ENCODE measurements around the gene PTPN21.
A peak's percentile ranks its signal among the peaks of the same experiment; 100 is the strongest.

PTPN21 gene

DNA sequence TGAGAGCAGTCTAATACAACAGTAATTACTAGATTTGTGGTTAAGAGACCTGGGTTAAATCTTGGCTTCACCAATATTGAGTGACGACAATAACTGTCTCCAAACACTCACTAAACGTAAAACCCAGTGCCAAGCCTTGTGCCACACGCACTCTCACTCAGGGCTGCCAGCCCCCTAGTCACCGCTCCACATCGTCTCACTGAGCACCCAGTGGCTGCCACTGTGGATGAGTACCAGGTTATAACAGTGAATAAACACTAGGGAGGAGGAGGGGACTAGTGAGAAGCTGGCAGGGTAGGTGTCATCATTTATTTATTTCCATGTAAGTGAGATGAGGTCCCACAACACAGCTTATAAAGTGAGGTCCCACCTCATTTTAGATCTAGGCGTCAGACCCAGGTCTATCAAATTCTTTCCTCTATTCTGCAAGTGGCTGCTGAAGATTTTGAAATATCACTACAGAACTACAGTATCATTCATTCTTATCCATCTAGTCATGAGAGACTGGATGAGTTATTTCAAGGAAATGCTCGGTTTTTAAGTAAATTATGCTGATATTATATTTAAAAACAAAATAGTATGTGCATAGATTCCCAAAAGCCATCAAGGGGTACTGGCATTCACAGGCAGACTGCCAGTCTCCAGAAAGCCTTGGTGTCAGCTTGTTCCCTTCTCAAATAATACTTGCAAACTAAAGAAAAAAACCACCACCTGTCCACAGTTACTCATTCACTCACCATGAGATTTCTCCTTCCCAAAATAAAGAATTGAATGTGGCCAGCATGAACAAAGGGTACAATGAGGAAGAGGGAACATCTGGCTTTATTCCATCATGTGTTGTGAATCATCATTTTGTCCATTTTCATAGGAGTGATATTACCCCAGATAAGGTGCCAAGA lies 84.0 kb downstream of the PTPN21 start:
- Histone ChIP-seq H3K4me1 (ENCODE audit: control insufficient read depth, insufficient read depth, low read length, unreplicated experiment) (peaks cover 35% of the 10 kb centered on the region), H3K27me3 (ENCODE audit: insufficient read depth, low read length) (no peaks in the 10 kb centered on the region), H3K79me2 (ENCODE audit: control insufficient read depth, insufficient read depth, low read length, unreplicated experiment) (no peaks in the 10 kb centered on the region), H2AFZ (ENCODE audit: low read length, unreplicated experiment) (no peak overlapping the region), H3K4me3 (ENCODE audit: low read depth, low read length) (no peak overlapping the region), H3K36me3 (ENCODE audit: insufficient read depth, low read length) (peaks cover 26% of the 10 kb centered on the region), H3K27ac (ENCODE audit: low read depth, low read length) (peak overlapping the region; percentile 52)

DNA sequence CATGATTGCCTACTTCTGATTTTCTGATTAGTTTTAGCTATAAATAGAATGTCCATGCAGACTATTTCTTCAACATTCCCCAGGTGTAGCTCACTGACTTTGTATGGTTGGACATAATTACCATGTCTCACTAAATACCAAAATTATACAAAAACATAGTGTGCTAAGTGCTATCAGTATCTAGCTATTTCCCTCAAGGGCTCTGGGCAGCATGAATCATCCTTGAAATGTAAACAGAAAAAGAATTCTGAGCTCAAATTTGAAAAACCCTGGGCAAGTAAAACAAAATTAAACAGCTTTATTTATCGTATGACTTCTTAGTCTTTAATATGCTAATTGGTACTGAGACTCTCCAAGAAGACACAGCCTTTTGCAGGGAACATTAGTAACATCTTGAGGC lies 86.4 kb downstream of the PTPN21 start:
- peak overlapping the region; percentile 24; the same call in 1 of the 2 replicates for H3K27ac ChIP-seq (ENCODE audit: low read depth, low read length)
- H3K79me2 ChIP-seq (ENCODE audit: control insufficient read depth, insufficient read depth, low read length, unreplicated experiment), result no peaks in the 10 kb centered on the region
- H3K4me1 ChIP-seq (ENCODE audit: control insufficient read depth, insufficient read depth, low read length, unreplicated experiment), result peaks cover 35% of the 10 kb centered on the region
- no peak overlapping the region for H2AFZ ChIP-seq (ENCODE audit: low read length, unreplicated experiment)
- H3K27me3 ChIP-seq (ENCODE audit: insufficient read depth, low read length), result no peaks in the 10 kb centered on the region
- peaks cover 25% of the 10 kb centered on the region for H3K36me3 ChIP-seq (ENCODE audit: insufficient read depth, low read length)
- no peak overlapping the region for H3K4me3 ChIP-seq (ENCODE audit: low read depth, low read length)

DNA sequence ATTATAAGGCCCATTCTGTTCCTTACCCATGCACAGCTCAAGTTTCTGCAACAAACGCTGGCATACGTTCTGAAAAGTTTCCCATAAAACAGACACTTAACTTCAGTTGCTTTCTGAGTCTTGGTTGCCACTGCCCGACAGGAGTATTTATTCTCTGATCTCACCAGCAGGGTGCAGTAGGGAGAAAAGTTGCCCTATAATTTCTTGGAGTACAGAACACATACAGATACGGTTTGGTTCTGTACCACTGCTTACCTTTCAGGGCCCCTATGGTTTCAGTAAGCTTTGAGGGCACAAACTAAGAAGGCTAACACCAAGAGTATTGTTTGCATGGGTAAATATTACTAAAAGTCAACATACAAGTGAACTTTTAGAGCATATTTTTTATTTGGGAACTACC lies 91.5 kb downstream of the PTPN21 start:
- Histone ChIP-seq H3K27me3 (ENCODE audit: insufficient read depth, low read length) (no peaks in the 10 kb centered on the region), H3K4me1 (ENCODE audit: control insufficient read depth, insufficient read depth, low read length, unreplicated experiment) (peaks cover 7% of the 10 kb centered on the region), H3K79me2 (ENCODE audit: control insufficient read depth, insufficient read depth, low read length, unreplicated experiment) (no peaks in the 10 kb centered on the region), H3K27ac (ENCODE audit: low read depth, low read length) (no peak overlapping the region), H3K36me3 (ENCODE audit: insufficient read depth, low read length) (no peaks in the 10 kb centered on the region), H3K4me3 (ENCODE audit: low read depth, low read length) (no peak overlapping the region), H2AFZ (ENCODE audit: low read length, unreplicated experiment) (no peak overlapping the region)

DNA sequence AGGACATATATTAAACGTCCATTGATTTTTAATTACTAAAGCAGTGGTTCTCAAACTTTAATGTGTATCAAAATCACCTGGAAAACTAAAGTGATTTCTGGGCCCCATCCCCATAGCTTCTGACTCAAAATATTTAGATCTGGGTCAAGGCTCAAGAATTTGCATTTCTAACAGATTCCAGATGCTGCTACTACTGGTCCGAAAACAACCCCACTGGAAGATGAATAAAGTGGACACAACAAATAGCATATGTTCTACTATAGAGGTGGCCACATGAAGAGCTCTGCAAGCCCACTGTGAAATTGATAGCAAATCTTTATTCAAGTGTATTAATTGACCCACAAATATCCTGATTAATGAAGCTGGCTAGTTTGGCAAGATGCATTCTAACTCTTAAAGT lies 99.9 kb downstream of the PTPN21 start:
- Histone ChIP-seq H3K79me2 (ENCODE audit: control insufficient read depth, insufficient read depth, low read length, unreplicated experiment) (no peaks in the 10 kb centered on the region), H3K36me3 (ENCODE audit: insufficient read depth, low read length) (0 out of 2 replicates have a peak, but pooled peaks cover 7% of the 10 kb centered on the region), H3K27ac (ENCODE audit: low read depth, low read length) (no peak overlapping the region), H3K4me3 (ENCODE audit: low read depth, low read length) (no peak overlapping the region), H3K4me1 (ENCODE audit: control insufficient read depth, insufficient read depth, low read length, unreplicated experiment) (no peaks in the 10 kb centered on the region), H2AFZ (ENCODE audit: low read length, unreplicated experiment) (no peak overlapping the region), H3K27me3 (ENCODE audit: insufficient read depth, low read length) (no peaks in the 10 kb centered on the region)

DNA sequence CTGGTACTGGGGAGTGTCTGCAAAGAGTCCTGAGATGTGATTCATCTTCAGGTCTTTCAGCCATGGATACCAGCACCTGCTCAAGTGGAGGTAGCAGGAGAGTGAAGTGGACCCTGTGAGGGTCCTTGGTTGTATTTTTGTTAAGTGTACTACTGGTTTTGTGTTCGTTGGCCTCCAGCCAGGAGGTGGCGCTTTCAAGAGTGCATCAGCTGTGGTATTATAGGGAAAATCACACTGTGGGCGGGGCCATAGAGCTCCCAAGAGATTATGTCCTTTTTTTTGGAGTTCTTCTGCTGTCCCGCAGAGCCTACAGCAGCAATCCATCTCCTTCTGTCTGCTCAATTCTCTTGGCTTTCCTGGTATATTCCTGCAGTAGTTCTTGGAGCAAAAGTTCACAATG lies 102.6 kb downstream of the PTPN21 start:
- Histone ChIP-seq H3K36me3 (ENCODE audit: insufficient read depth, low read length) (0 out of 2 replicates have a peak, but pooled peaks cover 7% of the 10 kb centered on the region), H3K27ac (ENCODE audit: low read depth, low read length) (no peak overlapping the region), H3K79me2 (ENCODE audit: control insufficient read depth, insufficient read depth, low read length, unreplicated experiment) (no peaks in the 10 kb centered on the region), H3K4me3 (ENCODE audit: low read depth, low read length) (no peak overlapping the region), H2AFZ (ENCODE audit: low read length, unreplicated experiment) (no peak overlapping the region), H3K4me1 (ENCODE audit: control insufficient read depth, insufficient read depth, low read length, unreplicated experiment) (no peaks in the 10 kb centered on the region), H3K27me3 (ENCODE audit: insufficient read depth, low read length) (no peaks in the 10 kb centered on the region)

DNA sequence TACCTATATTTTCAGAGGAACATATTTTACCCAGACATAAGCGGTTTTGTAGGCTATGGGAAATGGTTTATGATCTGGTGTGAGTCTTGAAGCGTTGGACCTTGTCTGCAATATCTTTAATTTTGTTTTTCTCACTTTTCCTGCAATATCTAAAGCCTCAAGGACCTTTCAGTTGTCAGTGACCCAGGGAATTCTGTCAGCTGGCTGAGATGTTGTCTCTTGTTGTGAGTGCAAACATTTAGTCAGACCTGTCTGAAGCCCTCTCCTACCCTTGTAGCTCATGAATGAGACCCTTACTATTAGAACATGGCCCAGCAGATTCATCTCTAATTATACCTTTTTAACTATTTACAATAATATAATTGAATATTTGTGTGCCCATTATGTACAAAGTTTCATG lies 115.7 kb downstream of the PTPN21 start:
- Histone ChIP-seq H3K36me3 (ENCODE audit: insufficient read depth, low read length) (peaks cover 10% of the 10 kb centered on the region), H2AFZ (ENCODE audit: low read length, unreplicated experiment) (no peak overlapping the region), H3K4me1 (ENCODE audit: control insufficient read depth, insufficient read depth, low read length, unreplicated experiment) (no peaks in the 10 kb centered on the region), H3K79me2 (ENCODE audit: control insufficient read depth, insufficient read depth, low read length, unreplicated experiment) (no peaks in the 10 kb centered on the region), H3K4me3 (ENCODE audit: low read depth, low read length) (no peak overlapping the region), H3K27ac (ENCODE audit: low read depth, low read length) (no peak overlapping the region), H3K27me3 (ENCODE audit: insufficient read depth, low read length) (no peaks in the 10 kb centered on the region)

DNA sequence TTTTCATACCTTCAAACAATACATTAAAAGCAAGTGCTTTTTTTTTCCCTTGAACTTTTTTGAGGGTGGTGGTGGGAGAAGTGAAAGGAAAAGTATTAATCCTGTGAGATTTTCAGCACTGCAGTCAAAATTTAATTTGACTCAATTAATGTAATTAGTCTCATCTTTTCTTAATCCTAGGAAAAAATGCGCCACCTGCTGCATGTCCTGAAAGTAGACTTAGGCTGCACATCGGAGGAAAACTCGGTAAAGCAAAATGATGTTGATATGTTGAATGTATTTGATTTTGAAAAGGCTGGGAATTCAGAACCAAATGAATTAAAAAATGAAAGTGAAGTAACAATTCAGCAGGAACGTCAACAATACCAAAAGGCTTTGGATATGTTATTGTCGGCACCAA lies 117.1 kb downstream of the PTPN21 start:
- Histone ChIP-seq H2AFZ (ENCODE audit: low read length, unreplicated experiment) (no peak overlapping the region), H3K4me1 (ENCODE audit: control insufficient read depth, insufficient read depth, low read length, unreplicated experiment) (no peaks in the 10 kb centered on the region), H3K79me2 (ENCODE audit: control insufficient read depth, insufficient read depth, low read length, unreplicated experiment) (no peaks in the 10 kb centered on the region), H3K27ac (ENCODE audit: low read depth, low read length) (no peak overlapping the region), H3K4me3 (ENCODE audit: low read depth, low read length) (no peak overlapping the region), H3K27me3 (ENCODE audit: insufficient read depth, low read length) (no peaks in the 10 kb centered on the region), H3K36me3 (ENCODE audit: insufficient read depth, low read length) (peaks cover 10% of the 10 kb centered on the region)

DNA sequence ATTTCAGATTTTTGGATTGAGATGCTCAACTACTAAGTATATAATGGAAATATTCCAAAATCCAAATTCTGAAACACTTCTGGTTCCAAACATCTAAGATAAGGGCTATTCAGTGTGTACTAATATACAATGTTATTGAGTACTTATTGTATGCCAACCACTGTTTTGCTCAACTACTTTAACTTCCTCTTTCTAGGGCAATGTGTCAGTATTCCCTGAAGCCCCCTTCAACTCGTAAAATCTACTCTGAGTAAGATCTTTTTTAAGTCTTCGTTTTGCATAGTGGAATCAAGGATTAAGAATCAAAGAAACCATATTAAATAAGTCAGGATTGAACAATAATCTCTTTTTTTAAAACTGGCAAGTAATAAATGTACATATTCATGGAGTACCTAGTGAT lies 123.8 kb downstream of the PTPN21 start:
- Histone ChIP-seq H3K27ac (ENCODE audit: low read depth, low read length) (no peak overlapping the region), H3K4me1 (ENCODE audit: control insufficient read depth, insufficient read depth, low read length, unreplicated experiment) (peaks cover 12% of the 10 kb centered on the region), H3K4me3 (ENCODE audit: low read depth, low read length) (no peak overlapping the region), H3K36me3 (ENCODE audit: insufficient read depth, low read length) (no peaks in the 10 kb centered on the region), H3K27me3 (ENCODE audit: insufficient read depth, low read length) (no peaks in the 10 kb centered on the region), H3K79me2 (ENCODE audit: control insufficient read depth, insufficient read depth, low read length, unreplicated experiment) (no peaks in the 10 kb centered on the region), H2AFZ (ENCODE audit: low read length, unreplicated experiment) (no peak overlapping the region)

DNA sequence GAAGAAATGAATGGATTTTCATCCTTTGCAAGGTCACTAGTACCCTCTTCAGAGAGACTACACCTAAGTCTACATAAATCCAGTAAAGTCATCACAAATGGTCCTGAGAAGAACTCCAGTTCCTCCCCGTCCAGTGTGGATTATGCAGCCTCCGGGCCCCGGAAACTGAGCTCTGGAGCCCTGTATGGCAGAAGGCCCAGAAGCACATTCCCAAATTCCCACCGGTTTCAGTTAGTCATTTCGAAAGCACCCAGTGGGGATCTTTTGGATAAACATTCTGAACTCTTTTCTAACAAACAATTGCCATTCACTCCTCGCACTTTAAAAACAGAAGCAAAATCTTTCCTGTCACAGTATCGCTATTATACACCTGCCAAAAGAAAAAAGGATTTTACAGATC lies 128.5 kb downstream of the PTPN21 start:
- no peaks in the 10 kb centered on the region; the same call in 1 of the 2 replicates for H3K36me3 ChIP-seq (ENCODE audit: insufficient read depth, low read length)
- H3K4me3 ChIP-seq (ENCODE audit: low read depth, low read length), result peak overlapping the region; percentile 56
- no peaks in the 10 kb centered on the region for H3K27me3 ChIP-seq (ENCODE audit: insufficient read depth, low read length)
- H3K27ac ChIP-seq (ENCODE audit: low read depth, low read length), result peak overlapping the region; percentile 31; the same call in 1 of the 2 replicates
- H3K79me2 ChIP-seq (ENCODE audit: control insufficient read depth, insufficient read depth, low read length, unreplicated experiment), result no peaks in the 10 kb centered on the region
- H2AFZ ChIP-seq (ENCODE audit: low read length, unreplicated experiment), result no peak overlapping the region
- peaks cover 37% of the 10 kb centered on the region for H3K4me1 ChIP-seq (ENCODE audit: control insufficient read depth, insufficient read depth, low read length, unreplicated experiment)

DNA sequence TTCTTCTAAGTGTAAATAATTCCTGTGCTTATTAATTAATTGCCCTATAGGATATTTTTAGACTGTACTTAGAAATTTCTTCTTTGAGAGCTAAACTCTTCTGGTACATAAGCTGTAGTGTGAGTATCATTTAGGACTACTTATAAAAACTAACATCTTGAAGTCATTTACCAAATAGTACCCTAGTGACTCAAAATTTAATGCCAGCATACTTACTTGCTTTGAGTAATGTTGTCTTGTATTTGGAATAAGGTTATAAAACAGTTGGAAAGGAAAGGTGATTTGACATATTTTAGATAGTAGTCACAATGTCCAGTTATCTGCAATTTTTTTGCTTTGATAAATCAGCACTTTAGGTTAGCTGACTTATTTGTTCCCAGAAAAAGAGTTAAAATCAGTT lies 130.2 kb downstream of the PTPN21 start:
- Histone ChIP-seq H2AFZ (ENCODE audit: low read length, unreplicated experiment) (no peak overlapping the region), H3K27ac (ENCODE audit: low read depth, low read length) (peak overlapping the region; percentile 7; the same call in 1 of the 2 replicates)

More for the DNA sequence above, 130.2 kb downstream of the PTPN21 start:
- Histone ChIP-seq H3K4me3 (ENCODE audit: low read depth, low read length) (no peak overlapping the region), H3K27me3 (ENCODE audit: insufficient read depth, low read length) (no peaks in the 10 kb centered on the region), H3K36me3 (ENCODE audit: insufficient read depth, low read length) (peaks cover 5% of the 10 kb centered on the region), H3K79me2 (ENCODE audit: control insufficient read depth, insufficient read depth, low read length, unreplicated experiment) (no peaks in the 10 kb centered on the region), H3K4me1 (ENCODE audit: control insufficient read depth, insufficient read depth, low read length, unreplicated experiment) (peaks cover 37% of the 10 kb centered on the region)
